GM21526 (cell line): Measurements from ENCODE around the gene KRT9.
"Not testable (repeated sequence)": the region's sequence is repeated elsewhere in the genome, so short reads cannot be mapped to it uniquely, and the experiment has no call there.

Source experiments
- ATAC-seq: cut with Tn5 transposase; IDR thresholded peaks from one replicate; pipeline ENCODE4 v1.9.1; 2021; ENCODE audit warnings: moderate library complexity; ENCODE audit not compliant: unreplicated experiment, low FRiP score

Gene KRT9, protein sequence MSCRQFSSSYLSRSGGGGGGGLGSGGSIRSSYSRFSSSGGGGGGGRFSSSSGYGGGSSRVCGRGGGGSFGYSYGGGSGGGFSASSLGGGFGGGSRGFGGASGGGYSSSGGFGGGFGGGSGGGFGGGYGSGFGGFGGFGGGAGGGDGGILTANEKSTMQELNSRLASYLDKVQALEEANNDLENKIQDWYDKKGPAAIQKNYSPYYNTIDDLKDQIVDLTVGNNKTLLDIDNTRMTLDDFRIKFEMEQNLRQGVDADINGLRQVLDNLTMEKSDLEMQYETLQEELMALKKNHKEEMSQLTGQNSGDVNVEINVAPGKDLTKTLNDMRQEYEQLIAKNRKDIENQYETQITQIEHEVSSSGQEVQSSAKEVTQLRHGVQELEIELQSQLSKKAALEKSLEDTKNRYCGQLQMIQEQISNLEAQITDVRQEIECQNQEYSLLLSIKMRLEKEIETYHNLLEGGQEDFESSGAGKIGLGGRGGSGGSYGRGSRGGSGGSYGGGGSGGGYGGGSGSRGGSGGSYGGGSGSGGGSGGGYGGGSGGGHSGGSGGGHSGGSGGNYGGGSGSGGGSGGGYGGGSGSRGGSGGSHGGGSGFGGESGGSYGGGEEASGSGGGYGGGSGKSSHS

DNA sequence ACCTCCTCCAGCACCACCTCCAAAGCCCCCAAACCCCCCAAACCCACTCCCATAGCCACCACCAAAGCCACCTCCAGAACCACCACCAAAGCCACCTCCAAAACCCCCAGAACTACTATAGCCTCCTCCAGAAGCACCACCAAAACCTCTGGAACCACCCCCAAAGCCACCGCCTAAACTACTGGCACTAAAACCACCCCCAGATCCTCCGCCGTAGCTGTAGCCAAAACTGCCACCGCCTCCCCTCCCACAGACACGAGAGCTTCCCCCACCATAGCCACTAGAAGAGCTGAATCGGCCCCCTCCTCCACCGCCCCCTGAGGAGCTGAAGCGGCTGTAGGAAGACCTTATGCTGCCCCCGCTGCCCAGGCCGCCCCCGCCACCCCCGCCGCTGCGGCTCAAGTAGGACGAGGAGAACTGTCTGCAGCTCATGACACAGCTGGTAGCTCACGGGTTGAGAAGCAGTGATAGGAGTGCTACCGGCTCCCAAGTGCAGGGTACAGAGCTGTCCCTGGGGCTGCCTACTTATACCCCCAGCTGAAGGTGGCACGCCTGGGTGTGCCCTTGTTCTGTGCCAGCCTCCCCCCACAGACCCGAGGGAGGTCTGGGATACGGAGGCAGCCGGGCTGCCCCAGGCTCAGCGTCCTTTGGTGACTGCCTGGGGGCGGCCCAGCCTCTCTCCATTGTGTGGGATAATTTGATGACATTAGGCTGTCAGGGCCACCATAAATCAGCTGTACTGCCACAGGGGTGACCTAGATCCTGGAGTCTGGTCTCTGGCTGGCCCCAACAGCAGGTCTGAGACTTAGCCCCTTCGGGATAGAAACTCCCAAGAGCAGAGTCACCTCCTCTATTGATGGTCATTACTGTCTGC is at the start of gene KRT9:
Gene KRT9 (minus strand): TSS at position 499 of the 874 bp plus-strand sequence. CDS start 67 bp downstream, at position 432.
- ATAC-seq = no peak

DNA sequence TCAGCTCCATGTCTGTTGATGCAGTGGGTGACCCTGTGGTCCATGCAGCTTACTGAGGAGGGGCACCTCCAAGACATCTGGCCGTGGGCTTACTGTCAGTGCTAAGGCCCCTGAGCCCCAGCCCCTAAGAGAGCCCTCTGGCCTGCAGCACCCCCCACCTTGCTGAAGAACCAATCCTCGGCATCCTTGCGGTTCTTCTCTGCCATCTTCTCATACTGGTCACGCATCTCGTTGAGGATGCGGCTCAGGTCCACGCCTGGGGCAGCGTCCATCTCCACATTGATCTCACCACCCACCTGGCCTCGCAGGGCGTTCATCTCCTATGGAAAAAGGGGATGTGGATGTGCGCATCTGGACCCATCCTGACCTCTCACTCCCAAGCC is 49.6 kb upstream of the KRT9 start:
- ATAC-seq = not testable (repeated sequence)

DNA sequence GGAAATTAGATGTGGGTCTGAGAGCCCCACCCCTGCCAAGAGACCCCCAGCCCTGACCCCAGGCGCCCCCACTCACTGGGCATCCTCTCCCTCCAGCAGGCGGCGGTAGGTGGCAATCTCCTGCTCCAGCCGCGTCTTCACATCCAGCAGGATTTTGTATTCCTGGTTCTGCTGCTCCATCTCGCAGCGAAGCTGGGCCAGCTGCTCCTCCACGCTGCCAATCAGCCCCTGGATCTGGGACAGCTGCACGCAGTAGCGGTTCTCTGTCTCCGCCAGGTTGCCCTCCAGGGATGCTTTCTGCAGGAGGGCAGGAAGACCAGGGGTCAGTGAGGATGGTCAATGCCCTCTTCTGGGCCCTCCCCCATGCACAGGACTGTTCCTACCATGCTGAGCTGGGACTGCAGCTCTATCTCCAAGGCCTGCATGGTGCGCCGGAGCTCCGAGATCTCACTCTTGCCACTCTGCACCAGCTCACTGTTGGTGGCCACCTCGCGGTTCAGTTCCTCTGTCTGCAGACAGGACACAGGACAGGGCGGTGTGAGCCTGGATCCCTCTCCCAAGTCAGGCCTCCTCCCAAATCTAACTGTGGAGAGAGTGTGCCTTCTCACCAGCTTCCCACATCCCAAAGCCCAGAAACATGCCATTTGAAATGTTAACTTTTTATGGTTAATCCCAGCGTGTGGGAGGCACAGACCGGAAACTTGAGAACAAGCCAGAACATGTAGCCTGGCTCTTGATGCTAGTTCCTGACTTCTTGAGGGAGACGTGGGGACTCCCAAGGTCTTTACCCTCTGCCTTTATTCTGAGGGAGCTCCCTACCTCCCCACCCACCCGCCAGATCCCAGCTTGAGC is 49.0 kb upstream of the KRT9 start:
- no peak for ATAC-seq

DNA sequence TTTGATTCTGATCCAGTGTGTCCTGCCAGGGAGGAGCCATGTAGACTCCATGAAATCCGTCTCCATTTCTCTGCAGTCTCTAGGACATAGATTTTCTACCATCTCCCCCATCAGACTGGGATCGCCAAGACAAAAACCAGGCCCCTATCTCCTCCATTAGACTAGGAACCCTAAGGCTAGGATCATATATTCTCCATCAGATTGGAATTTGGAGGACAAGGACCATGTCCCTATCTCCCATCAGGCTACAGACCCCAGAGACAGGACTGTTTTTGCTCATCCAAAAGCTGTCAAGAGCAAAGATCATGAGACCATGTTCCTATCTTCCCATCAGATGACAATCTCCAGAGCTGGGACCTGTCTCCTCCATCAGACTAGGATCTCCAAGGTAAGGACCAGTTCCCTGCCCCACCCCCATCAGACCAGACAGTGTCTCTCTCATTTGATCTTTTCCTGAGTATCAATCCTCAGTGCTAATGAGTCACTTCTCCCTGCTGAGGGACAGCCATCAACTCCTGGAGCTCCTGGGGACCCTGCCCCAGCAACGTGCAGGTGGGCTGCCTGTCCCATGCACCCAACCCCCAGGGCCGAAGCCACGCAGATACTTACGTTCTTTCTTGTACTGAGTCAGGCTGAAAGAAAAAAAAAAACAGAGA is 48.2 kb upstream of the KRT9 start:
- ATAC-seq = not testable (repeated sequence)

DNA sequence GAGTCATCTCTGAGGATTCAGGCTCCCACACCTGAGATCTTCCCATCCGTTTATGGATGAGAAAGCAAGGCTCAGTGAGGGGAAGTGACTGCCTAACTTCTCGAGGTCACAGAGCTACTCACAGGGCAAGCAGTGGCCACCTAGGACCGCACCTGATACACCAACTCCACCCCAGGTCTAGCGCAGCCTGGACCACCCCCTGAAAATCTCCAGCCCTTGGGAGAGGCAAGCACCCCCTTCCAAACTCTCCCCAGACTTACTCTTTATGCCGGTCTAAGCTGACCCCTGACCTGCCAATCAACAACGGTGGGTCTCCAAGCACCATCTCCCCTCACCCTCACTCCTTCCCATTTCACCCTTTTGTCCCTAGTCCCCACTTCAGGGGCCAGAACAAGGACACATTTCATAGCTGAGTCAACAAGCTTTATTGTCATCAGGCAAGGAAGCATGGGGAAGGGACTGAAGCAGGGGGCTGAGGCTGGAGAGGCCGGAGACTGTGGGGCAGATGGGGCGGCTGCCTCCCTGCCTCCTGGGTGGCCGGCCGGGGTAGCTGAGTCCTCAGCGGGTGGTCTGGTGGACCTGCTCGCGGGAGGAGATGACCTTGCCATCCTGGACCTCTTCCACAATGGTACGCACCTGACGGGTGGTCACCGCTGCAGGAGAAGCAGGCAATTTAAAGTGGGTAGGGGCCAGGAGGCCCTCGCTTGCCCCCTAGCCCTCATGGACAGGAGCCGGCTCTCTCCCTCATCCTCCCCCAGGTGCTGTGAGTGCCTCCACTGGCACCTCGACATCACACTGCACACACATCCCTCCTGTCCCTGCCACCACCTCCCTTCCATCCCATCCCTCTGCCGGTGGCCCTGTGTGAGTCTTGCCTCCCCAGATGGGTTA is 47.4 kb upstream of the KRT9 start:
- ATAC-seq = no peak

DNA sequence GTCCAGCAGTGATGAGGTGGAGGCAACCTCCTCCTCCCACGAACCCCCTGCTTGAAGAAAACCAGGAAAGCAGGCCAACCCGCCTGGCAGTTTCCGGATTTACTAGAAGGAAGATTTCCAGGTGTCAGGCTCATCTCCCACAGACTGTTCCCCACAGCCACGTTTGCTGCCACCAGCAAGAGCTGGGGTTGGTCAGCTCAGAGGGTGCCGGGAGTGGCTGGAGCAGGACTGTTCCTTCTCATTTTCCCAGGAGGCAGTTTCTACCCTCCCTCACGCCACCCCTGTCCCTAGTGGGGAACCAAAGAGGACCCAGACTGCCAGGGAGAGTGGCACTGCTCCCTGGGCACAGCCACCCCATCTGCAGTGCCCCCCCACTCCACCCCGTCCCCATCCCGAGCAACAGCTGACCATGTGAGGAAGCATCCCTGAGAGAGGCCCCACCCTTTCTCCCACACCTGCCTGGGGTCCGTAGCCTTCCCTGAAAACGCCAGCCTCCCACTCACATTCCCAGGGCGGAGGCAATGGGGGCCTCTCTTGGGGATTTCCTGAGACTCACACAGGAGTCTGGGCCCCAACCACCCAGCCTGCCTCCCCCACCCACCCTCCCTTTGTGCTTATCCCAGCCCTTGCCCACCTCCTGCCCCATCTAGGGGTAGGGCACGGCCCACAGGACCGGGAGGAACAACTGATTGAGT is 46.6 kb upstream of the KRT9 start:
- ATAC-seq = no peak

DNA sequence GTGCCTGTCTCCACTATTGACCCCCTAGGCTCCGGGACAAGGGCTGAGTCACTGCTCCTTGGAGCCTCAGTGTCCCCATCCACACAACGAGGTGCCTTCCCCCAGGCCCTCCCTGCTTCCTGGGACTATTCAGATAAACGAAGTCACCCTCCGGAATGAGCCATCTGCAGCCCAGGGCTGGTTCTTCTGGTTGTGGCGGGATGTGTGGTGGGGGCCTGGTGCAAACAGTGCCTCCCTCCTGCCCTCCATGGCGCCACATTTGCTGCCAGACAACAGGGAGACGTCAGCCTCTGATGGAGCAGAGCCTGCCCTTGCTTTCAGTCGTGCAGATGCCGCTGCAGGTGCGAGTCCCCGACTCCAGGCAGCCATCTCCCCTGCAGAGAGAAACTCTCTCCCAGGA is 45.8 kb upstream of the KRT9 start:
- no peak for ATAC-seq

DNA sequence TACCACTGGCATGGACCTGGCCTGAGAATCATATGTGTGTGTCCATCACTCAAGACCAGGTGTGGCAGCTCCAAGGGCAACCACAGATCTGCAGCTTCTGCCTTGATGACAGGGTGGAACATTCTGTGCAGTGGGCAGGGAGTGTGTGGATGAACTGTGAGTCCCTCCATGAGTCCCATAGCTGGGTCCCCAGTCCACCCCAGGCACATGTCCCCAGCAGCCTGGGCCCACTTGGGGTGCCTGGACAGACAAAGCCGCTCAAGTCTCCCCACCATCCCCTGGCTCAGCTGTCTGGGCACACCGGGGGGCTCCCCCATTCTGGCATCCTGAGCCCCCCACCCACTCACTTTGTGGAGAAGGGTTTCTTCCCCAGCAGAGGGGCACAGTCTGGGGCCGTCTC is 45.3 kb upstream of the KRT9 start:
- no peak for ATAC-seq

DNA sequence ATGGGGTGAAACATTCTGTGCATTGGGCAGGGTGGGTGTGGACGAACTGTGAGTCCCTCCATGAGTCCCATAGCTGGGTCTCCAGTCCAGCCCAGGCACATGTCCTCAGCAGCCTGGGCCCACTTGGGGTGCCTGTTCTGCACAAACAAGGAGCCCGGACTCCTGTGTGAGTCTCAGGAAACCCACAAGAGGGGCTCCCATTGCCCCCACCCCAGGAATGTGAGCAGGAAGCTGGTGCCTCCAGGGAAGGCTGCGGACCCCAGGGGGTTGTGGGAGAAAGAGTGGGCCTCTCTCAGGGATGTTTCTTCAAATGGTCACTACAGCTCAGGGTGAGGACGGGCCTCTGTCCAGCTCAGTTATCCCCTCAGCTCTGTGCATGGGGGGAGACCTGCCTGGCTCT is 44.6 kb upstream of the KRT9 start:
- not testable (repeated sequence) for ATAC-seq

DNA sequence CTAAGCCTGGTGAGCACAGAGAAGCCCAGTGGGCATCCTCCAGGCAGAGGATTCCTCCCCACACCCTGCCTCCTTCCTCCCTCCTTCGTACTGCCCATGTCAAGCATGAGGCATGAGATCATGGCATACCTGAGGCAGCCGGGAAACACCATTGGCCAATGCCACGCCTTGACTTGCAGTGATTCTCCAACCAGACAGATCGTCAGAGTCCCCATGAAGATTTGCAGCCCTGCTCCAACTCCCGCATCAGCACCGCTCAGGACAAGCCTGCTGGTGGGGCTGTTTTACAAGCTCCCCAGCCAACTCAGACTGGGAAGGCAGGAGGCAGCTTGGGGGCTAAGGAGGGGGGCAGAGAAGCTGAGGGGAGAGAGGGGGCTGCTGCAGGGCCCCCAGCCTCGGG is 43.6 kb upstream of the KRT9 start:
- ATAC-seq = no peak

DNA sequence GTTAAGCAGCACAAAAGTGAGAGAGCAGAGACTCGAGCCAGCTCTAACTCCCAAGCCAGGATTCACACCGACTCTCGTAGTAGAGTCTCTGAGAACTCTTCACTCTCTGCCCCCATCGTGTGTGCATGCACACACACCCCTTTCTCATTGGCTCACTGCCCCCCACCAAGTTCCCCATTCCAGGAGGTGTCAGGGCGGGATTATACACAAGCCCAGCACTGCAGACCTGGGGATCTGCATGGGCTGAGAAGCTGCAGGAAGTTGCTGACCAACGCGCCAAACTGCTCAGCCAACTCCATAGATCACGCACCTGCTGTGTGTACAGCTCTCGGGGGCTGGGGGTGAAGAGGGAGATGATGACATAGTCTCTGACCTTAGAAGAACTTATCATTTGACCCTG is 42.9 kb upstream of the KRT9 start:
- not testable (repeated sequence) for ATAC-seq

DNA sequence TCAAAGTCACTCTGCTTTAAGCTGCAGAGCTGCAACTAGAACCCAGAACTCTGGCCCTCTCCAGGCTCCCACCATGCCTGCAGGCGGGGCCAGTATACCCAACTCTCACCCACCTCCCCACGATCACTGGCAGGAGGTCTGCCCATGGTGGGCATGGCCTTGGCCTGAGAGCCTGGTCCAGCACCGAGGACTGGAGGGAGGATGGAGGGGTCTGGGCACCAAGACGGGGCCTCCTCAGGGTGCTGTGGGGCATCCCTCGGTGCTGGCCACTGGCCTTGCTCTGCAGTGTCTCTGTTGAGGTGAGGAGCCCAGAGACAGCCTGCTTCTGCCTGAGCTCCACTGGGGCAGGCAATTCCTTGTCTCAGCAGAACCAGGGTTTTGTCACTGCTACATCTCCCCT is 42.2 kb upstream of the KRT9 start:
- no peak for ATAC-seq

DNA sequence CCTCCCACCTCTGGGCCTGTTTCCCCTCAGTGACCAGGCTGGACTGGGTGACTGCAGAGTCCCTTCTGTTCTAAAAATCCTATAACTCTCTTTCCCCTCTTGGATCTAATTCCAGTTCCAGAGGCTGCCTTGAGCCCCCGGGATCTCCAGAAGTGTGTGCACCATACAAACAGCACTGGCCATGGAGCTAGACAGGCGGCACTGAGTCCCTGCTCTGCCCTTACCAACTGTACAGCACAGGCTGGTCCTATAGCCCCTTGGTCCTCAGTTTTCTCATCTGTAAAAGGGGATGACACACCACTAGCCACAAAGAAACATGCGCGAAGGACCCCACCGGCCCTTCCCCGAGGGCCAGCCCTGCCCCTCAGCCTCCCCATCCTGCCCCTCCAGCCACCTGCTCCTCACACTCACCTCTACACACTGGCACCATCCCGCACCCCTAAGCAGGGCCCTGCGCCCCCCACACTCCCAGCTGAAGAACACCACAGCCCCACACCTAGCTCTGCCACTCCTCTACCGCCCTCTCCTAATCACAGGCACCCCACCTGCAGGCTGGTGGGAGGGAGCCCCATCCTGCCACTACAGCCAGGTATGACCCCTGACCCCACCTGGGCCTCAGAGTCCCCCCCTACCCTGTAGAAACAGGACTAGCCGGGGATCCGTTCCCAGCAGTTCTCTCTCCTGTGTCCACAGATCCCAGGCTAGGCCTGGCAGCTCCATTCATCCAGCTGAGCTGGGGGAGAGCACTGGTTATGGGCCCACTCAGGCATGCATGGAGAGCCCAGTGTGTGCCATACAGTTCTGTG is 41.6 kb upstream of the KRT9 start:
- ATAC-seq = no peak

DNA sequence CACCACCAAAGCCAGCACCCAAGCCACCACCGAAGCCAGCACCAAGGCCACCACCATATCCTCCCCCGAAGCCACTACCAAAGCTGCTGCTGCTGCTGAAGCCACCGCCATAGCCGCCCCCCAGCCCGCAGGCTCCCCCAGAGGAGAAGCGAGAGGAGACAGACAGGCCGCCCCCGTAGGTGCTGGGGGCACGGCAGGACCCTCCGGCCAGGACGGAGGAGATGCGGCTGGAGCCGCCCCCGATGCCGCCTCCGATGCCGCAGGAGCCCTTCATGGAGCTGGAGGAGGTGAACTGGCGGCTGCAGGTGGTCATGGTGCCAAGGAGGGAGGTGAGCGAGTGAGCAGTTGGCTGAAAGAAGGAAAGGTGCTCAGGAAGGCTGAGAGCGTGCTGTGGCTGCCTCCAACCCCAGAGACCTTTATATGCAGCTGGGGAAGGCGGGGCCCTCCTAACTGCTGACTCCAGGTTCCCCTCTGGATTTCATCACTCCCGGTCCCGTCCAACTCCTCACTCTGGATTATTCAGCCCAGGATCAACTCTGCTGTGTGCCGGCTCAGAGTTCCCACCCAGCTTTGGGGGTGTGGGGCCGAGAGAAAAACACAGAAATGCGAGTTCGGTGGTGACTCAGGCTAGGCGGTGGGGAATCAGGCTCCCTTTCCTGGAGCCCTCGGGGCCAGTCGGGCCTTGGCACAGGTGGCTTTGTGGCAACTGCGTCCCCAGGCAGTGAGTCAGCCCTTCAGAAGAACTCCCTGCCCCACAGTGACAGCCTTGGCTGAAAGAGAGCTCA is 40.7 kb upstream of the KRT9 start, which contains the start of gene KRT16:
Gene KRT16 (minus strand): TSS at position 392 of the 785 bp plus-strand sequence. CDS start 79 bp downstream, at position 313.
- not testable (repeated sequence) for ATAC-seq

DNA sequence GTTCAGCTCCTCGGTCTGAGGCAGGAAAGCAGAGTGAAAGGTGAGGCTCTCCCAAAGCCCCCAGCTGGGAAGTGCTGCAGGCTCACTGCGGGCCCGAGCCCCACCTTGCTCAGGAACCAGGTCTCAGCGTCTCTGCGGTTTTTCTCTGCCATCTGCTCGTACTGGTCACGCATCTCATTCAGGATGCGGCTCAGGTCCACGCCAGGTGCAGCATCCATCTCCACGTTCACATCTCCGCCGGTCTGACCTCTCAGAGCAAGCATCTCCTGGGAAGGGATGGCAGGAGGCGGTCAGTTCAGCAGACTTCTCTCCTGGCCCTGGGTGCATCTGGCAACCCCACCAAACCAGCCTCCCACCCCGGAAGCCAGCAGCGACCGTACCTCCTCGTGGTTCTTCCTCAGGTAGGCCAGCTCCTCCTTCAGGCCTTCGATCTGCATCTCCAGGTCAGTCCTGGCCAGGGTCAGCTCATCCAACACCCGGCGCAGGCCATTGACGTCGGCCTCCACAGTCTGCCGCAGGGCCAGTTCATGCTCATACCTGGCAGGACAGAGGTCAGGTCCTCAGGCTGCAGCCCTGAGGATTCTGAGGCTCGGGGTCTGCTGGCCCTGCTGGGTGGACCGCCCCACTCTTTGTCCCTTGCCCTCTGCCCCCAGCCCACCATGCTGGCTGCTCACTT is 39.2 kb upstream of the KRT9 start:
- no peak for ATAC-seq

DNA sequence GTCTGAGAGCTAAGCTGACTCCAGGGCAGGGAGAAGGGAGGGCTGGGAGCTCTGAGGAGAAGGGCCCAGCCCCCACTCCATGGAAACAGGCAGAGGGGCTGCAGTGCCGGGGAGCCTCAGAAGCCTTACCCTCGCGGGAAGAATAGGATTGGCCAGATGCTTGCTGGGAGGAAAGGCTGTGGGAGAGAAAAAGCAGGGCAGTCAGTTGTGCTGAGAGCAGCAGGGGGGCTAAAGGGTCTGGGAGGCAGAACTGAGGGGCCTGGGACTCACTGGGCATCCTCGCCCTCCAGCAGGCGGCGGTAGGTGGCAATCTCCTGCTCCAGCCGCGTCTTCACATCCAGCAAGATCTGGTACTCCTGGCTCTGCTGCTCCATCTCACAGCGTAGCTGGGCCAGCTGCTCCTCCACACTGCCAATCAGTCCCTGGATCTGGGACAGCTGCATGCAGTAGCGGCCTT is 38.2 kb upstream of the KRT9 start:
- not testable (repeated sequence) for ATAC-seq
